Measurements from ENCODE around the gene STAT5B.

The STAT5B gene

GRCh38 chr17:42277342-42277712 is 1.1 kb upstream of the STAT5B start:
- TF ChIP-seq ZNF565 (CRISPR knock-in tag; conservative IDR thresholded peaks at IDR 0.05; ENCODE audit: low read depth) = no peak
- TF ChIP-seq ARNTL (CRISPR knock-in tag; IDR thresholded peaks at IDR 0.05; ENCODE audit: borderline replicate concordance, low read depth) = no peak
- no peak for TF ChIP-seq ZC3H10 (CRISPR knock-in tag; IDR thresholded peaks at IDR 0.05)
- ATAC-seq = peak; percentile 43

GRCh38 chr17:42276609-42277341 is 584 bp upstream of the STAT5B start:
- ATAC-seq = peak; percentile 71

DNA sequence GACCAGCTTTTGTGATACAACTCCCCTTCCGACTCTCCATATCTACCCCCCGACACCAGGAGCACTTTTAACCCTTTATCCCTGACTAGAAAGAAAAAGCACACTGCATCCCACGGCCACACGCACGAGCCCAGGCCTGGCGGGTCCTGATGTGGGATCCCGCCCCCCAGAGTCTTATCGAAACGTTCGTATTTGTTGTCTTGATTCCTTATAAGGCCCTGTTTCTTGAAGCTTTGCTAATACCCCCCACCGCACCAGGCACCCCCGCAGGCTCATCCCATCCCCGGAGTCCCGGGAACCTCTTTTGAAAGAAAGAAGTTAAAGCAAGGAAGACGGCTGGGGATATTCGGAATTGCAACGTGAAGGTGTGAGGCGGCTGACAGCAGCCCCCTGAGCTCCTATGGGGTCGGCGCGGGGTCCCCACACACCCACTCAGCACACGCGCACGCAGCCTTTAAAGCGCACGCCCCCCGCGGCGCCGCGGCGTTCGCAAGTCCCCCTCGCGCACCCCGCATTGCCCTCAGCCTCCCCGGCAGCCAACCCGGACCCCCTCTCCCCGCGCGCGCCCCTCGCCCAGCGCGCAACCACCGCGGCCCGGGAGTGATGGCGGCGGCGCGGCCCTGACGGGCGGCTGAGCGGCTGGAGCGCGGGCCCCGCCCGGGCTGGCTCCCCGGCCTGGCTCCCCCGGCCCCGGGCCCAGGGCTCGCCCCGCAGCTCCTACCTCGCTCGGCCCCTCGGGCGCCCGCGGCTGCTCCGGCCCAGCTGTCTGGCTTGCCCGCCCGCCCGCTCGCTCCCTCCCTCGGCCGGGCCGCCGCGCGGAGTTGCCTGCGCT is 448 bp downstream of the STAT5B start:
- TF ChIP-seq ZNF8 (CRISPR knock-in tag; IDR thresholded peaks at IDR 0.05) (no peak), ARNTL (CRISPR knock-in tag; IDR thresholded peaks at IDR 0.05; ENCODE audit: borderline replicate concordance, low read depth) (no peak), ISL1 (CRISPR knock-in tag; IDR thresholded peaks at IDR 0.05) (no peak), BACH2 (CRISPR knock-in tag; IDR thresholded peaks at IDR 0.05; ENCODE audit: borderline replicate concordance) (no peak)
- TF ChIP-seq, protein P1, sequence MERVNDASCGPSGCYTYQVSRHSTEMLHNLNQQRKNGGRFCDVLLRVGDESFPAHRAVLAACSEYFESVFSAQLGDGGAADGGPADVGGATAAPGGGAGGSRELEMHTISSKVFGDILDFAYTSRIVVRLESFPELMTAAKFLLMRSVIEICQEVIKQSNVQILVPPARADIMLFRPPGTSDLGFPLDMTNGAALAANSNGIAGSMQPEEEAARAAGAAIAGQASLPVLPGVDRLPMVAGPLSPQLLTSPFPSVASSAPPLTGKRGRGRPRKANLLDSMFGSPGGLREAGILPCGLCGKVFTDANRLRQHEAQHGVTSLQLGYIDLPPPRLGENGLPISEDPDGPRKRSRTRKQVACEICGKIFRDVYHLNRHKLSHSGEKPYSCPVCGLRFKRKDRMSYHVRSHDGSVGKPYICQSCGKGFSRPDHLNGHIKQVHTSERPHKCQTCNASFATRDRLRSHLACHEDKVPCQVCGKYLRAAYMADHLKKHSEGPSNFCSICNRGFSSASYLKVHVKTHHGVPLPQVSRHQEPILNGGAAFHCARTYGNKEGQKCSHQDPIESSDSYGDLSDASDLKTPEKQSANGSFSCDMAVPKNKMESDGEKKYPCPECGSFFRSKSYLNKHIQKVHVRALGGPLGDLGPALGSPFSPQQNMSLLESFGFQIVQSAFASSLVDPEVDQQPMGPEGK (CRISPR knock-in tag; IDR thresholded peaks at IDR 0.05; ENCODE audit: borderline replicate concordance) = peak; percentile 72; the same call in 1 of the 2 replicates
- ATAC-seq = peak; percentile 30

More at GRCh38 chr17:42276609-42277341, 584 bp upstream of the STAT5B start:
- TF ChIP-seq OSR1 (CRISPR knock-in tag; IDR thresholded peaks at IDR 0.05) (no peak), TSHZ2 (CRISPR knock-in tag; IDR thresholded peaks at IDR 0.05) (no peak), RARB (CRISPR knock-in tag; IDR thresholded peaks at IDR 0.05) (no peak), ZC3H10 (CRISPR knock-in tag; IDR thresholded peaks at IDR 0.05) (no peak), ZNF565 (CRISPR knock-in tag; conservative IDR thresholded peaks at IDR 0.05; ENCODE audit: low read depth) (no peak)

- ATAC-seq = peak; percentile 46
- TF ChIP-seq POU6F1 (CRISPR knock-in tag; IDR thresholded peaks at IDR 0.05; ENCODE audit: borderline replicate concordance, low read depth) = no peak
- TF ChIP-seq, protein P1 (CRISPR knock-in tag; IDR thresholded peaks at IDR 0.05; ENCODE audit: borderline replicate concordance) = no peak
- no peak for TF ChIP-seq ZC3H10 (CRISPR knock-in tag; IDR thresholded peaks at IDR 0.05)
- no peak for TF ChIP-seq ZFP3 (CRISPR knock-in tag; IDR thresholded peaks at IDR 0.05)
- no peak for TF ChIP-seq CSDC2 (CRISPR knock-in tag; IDR thresholded peaks at IDR 0.05)
- TF ChIP-seq PPARA (CRISPR knock-in tag; IDR thresholded peaks at IDR 0.05; ENCODE audit: borderline replicate concordance) = no peak
- no peak for TF ChIP-seq TOX (CRISPR knock-in tag; IDR thresholded peaks at IDR 0.05; ENCODE audit: borderline replicate concordance)
- no peak for TF ChIP-seq SNAI2 (CRISPR knock-in tag; IDR thresholded peaks at IDR 0.05)
- TF ChIP-seq ZFP30 (CRISPR knock-in tag; IDR thresholded peaks at IDR 0.05) = no peak
- TF ChIP-seq ZNF70 (CRISPR knock-in tag; IDR thresholded peaks at IDR 0.05) = no peak
- TF ChIP-seq ESRRG (CRISPR knock-in tag; IDR thresholded peaks at IDR 0.05) = no peak
- no peak for TF ChIP-seq ARNTL (CRISPR knock-in tag; IDR thresholded peaks at IDR 0.05; ENCODE audit: borderline replicate concordance, low read depth)
- no peak for TF ChIP-seq TCF4 (CRISPR knock-in tag; IDR thresholded peaks at IDR 0.05; ENCODE audit: borderline replicate concordance)
- TF ChIP-seq GLIS3 (CRISPR knock-in tag; IDR thresholded peaks at IDR 0.05) = no peak
- TF ChIP-seq TSHZ2 (CRISPR knock-in tag; IDR thresholded peaks at IDR 0.05) = no peak
- no peak for TF ChIP-seq RARB (CRISPR knock-in tag; IDR thresholded peaks at IDR 0.05)
- TF ChIP-seq OSR1 (CRISPR knock-in tag; IDR thresholded peaks at IDR 0.05) = no peak
- TF ChIP-seq ZNF565 (CRISPR knock-in tag; conservative IDR thresholded peaks at IDR 0.05; ENCODE audit: low read depth) = no peak
Observed at GRCh38 chr17:42274812-42275526, 1.2 kb downstream of the STAT5B start.

All from SK-N-SH treated with all-trans-retinoic acid at 6 μM for 48 hours (cell line).